Stimulated activated CD4-positive, alpha-beta T cell treated with anti-CD3 and anti-CD28 coated beads, Interleukin-15, amount 100 ng/mL, for 24 hours (primary cell): ENCODE results near the gene CCDC152.
"Not testable (repeated sequence)": the region's sequence is repeated elsewhere in the genome, so short reads cannot be mapped to it uniquely, and the experiment has no call there.

Source experiments
- DNase-seq: peaks from one replicate; pipeline ENCODE4 v3.0.0-alpha.2; 2020

CCDC152 gene

DNA sequence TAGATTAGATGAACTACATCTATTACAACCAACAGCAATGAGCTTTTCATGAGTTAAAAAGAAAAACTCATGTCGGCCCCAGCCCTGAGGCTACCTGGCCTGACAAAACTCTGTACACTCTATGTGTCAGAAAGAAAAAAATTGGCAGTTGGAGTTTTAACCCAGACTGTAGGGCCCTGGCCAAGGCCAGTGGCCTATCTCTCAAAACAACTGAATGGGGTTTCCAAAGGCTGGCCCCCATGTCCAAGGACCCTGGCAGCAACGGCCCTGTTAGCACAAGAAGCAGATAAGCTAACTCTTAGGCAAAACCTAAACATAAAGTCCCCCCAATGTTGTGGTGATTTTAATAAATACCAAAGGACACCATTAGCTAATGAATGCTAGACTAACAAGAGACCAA lies 59.9 kb downstream of the CCDC152 start:
- DNase-seq: not testable (repeated sequence)

DNA sequence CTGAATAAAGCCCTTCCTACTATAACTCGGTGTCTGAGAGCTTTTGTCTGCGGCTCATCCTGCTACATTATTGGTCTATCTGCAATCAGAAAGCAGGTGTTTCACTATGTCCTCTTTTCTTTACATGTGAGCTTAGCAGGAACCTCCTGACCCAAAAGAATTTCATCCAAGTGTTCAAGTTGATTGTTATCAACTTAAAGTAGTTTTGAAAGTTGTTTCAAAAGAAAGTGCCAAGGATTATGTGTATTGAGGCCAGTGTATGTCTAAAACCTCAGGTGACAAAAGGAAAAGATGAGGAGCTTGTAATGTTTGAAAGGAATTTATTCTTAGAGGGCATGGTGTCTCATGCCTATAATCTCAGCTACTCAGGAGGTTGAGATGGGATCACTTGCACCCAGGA lies 63.1 kb downstream of the CCDC152 start:
- DNase-seq: no peak

DNA sequence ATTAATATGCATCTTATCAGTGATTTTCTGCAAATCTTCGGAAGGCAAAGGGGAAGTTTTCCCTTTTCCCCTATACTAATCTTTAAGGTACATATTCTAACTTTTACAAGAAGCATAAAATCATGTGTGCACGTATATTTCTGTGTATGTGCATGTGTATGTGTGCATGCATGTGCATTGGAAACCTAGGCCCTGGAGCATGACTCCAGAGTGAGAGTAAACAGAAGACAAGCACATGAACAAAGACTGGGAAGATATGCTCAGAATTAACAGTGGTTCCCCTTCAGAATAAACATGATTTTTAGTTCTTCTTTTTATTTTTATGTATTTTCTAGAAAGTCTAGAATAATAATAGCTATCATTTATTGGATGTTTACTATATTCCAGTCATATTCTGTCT lies 65.9 kb downstream of the CCDC152 start:
- DNase-seq: no peak

DNA sequence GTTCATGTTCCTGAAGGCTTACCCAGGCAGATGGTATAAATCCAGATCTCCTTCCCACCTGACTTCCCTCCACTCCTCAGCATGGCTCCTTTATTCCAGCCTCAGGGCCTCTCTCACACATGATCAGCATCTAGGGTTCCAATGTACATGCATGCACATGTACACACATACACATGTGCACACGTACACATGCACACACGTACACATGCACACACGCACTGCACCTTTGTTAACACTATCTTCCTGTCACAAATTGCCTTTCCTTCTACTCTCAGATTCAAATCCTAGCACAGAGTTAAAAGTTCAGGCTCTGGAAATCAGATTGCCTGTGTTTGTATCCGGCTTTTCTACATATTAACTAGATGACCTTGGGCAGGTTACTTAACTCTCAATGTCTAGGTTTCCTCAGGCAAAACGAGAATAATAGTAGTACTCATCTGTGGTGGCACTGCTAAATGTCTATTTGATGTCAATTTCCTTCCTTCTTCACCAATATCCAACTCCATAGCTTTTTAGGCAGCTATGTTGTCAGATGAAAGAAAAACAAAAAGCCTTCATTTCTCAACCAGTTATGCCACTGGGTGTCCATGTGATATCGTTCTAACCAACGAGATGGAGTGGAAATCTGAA lies 67.8 kb downstream of the CCDC152 start:
- DNase-seq: no peak

DNA sequence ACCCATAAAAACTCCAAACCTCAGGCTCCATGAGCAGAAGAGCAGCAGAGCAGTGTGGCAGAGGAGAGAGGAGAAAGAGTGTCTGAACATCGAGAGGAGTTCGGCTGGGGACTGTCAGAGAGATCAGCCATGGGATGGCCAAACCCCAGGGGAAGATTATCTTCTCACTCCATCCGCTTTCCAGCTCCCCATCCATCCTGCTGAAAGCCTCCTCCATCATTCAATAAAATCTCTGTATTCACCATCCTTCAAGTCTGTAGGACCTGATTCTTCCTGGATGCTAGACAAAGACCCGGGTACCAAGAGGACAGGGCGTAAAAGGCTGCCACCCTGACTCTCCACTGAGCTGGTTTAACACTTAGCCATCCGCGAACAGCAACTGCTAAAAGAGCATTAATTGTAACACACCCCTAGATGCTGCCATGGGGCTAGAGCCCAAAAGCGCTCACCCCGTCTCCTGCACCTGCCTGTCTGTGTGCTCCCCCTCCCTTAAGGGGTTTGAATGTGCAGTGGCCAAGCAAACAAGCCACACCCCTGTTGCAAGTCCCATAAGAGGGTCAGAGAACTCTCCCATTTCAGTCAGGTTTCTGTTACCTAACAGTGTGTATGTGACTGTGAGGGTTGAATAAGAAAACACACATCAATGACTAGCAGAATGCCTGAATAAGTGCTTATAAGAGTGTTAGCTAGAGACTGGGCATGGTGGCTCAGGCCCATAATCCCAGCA lies 69.0 kb downstream of the CCDC152 start:
- DNase-seq: no peak

DNA sequence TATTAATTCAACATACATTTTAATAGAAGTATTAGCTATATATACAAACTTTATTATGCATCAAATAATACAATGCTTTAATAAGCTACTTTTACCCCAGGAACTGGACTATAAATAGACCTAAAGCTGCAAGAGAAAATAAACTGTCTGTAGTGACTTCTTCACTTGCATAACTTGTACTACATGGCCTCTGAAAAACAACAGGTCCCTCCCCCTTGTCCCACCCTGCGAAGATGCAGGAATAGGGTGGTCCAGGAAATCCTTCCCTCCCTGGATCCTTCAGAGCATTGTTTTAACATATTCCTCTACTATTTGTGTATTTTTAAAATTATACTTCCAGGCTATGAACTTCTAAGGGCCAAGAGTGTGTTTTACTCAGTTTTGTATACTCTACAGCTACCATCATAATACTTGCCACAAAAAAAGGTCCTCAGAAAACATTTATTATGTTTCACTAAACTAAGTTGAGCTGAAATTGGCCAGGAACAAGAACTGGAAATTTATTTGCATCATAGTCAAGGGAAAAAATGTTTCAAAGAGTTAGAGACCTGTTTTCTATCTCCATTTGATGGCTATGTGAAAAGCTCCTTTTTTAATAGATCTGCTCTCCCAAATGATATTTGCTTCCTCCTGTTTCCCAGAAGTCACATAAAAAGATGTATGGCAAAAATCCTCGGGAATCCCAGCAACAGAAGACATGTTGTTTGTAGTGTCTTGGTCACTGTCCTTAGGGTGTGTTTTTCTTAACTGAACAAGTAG lies 70.3 kb downstream of the CCDC152 start:
- DNase-seq: no peak

DNA sequence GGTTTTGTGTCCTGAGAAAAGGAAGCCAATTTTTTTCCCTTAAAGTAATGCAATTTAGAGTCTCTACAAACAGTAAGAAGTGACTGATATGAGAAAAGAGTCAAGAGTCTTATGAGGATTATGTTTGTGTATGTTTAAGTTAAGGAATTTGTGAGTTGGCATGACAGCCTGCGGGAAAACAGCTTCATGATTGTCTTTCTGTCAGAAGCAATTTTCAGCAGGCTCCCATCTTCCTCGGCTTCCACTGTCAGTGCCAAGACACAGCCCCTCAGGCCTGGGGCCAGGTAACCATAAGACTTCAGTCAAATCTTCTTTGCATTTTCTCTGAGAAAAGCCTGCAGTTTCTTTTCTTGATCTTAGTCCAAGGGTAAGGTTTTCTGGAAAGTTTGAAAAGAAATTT lies 72.1 kb downstream of the CCDC152 start:
- DNase-seq: no peak

DNA sequence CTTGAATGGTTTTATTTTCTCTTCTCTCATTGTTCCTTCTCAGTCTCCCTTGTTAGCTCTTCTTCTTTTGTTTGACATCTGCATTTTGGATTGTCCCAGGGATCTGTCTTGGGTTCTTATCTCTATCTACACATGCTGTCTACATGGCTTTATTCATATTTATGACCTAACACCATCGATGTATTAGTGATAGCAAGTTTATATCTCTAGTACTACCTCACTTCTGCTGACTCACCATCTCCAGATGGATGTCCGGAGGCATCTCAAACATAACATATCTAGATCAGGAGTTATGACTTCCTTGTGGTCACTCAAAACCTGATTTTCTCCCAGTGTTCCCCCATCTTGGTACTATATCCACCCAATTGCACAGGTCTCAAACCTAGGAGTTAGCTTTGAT lies 74.3 kb downstream of the CCDC152 start:
- no peak for DNase-seq

DNA sequence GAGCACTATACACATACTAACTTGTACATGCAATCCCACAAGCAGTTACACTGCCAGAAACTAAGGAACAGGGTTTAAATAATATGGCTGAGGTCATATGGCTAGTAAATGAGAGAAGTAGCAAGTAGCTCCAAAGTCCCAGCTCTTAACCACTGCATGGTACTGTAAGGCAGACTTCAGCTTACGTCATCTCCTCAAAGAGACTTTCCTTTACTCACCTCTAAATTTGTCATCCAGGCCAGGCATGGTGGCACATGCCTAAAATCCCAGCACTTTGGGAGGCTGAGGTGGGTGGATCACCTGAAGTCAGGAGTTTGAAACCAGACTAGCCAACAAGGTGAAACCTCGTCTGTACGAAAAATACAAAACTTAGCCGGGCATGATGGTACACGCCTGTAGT lies 75.4 kb downstream of the CCDC152 start:
- DNase-seq: no peak

DNA sequence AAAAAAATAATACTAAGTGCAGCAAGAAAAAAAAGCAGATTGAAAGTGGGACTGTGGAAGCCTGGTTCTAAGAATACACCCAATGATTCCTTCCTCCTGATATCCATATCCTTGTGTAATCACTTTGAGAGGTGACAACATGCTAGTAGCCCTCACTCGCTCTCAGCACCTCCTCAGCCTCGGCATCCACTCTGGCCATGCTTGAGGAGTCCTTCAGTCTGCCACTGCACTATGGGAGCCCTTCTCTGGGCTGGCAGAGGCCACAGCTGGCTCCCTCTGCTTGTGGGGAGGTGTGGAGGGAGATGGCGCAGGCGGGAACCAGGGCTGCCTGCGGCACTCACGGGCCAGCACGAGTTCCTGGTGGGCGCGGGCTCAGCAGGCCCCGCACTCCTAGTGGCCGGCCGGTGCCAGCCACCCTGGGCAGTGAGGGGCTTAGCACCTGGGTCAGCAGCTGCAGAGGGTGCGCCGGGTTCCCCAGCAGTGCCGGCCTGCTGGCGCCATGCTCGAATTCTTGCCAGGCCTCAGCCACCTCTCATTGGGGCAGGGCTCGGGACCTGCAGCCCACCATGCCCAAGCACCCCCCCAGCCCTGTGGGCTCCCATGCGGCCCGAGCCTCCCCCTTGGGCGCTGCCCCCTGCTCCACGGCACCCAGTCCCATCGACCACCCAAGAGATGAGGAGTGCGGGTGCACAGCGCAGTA lies 79.6 kb downstream of the CCDC152 start:
- no peak for DNase-seq

DNA sequence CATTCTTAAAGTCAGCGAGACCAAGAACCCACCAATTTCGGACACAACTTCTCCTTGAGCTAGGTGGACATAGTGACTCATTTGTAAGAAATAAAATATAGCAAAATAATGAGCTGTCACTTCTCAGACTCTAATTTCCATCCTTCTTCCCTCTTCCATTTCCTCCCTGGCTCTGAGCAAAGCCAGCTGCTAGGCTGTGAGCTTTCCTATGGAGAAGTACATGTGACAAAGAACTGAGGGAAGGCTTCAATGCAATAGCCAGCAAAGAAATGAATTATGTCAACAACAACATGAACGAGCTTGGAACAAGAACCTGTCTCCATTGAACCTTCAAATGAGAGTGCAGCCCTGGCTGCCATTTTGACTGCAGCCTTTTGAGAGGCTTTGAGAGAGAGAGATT lies 81.0 kb downstream of the CCDC152 start:
- no peak for DNase-seq

DNA sequence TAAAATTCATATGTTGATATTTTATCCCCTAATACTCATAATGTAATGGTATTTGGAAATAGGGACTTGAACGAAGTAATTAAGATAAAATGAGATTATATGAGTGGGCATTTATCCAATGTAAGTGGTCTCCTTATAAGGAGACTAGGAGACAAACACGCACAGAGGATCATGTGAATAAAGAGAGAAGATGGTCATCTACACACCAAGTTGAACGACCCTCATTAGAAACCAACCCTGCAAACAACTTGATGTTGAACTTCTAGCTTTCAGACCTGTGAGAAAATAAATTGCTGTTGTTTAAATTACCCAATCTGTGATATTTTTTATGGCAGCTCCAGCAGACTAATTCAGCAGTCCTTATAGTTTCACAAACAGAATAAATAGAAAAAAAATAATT lies 82.6 kb downstream of the CCDC152 start:
- DNase-seq: no peak

DNA sequence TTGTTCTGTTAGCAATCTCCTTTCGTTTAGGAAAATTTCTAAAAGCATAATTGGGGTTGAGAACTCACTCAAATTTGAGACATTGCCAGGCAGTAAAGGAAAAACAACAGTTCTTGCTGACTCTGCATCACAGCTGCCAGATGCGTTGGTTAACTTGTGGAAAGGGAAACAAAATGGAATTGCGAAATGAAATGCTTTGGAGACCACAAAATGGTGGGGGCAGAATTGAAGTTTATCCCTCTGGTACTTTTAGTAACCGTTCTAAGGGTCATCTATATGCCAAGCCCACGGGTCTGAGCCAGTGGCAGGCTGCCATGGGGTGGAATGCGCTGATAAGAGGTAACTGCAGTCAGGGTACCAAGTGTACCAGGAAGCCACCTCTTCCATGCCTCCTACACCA lies 83.7 kb downstream of the CCDC152 start:
- DNase-seq: no peak

DNA sequence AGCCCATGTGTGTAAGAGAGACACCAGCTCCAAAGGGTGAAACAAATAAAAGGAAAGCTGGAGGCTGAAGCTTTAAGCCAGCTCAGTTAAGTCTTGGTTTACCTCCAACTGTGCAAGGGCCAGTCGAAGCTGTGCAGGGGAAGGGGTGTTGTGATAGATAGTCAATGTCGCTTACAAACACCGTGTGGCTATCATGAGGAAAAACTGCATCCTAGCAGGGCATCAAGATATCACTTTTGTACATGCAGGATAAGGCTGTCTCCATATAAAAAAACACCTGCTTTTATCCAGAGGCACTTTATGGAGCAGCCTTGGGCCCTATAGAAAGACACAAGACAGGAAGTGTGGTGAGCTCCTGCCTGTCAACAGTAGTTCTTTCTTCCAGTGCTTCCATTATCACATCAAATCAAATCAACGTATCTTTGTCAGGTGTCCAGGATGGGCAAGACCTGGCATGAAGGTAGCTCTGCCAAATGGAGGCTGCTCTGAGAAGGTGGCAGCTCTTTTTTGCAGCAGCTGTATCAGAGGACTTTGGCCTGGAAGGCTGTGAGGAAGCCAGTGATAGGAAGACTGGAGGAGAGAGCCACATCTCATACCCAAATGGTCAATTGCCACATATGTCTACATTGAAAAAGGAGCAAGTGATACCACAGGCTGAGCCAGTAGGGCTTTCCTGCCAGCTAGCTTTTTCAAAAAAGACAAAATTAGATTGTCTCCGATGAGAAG lies 84.4 kb downstream of the CCDC152 start:
- DNase-seq: no peak

DNA sequence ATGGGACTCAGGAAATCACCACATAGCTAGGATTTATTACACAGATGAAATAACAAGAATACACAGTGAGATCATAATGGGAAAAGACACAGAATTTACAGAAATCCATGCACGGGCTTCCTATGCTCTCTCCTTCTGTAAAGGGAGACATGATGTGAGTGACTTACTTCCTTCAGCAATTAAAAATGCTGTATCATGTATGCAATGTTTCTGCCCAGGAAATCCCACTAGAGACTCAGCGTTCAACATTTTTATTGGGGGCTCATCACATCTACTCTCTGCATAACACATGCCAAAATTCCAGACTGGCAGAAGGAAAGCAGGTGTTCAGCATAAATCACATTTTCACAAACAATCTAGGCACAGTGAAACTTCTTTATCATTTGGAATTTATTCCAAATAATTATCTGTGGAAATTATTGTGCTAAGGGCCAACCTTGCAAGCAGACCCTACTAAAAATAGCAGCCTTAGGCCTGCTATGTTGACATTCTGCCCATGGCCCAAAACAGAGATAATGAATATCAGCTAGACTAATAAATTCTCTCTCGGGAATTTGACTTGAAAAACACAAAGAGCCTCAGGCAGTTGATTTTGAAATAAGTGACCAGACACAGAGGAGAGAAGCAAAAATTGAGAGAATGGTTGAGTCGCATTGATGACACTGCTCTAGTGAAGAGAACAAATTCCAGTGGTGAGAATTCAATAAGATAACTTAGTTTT lies 86.5 kb downstream of the CCDC152 start:
- no peak for DNase-seq

DNA sequence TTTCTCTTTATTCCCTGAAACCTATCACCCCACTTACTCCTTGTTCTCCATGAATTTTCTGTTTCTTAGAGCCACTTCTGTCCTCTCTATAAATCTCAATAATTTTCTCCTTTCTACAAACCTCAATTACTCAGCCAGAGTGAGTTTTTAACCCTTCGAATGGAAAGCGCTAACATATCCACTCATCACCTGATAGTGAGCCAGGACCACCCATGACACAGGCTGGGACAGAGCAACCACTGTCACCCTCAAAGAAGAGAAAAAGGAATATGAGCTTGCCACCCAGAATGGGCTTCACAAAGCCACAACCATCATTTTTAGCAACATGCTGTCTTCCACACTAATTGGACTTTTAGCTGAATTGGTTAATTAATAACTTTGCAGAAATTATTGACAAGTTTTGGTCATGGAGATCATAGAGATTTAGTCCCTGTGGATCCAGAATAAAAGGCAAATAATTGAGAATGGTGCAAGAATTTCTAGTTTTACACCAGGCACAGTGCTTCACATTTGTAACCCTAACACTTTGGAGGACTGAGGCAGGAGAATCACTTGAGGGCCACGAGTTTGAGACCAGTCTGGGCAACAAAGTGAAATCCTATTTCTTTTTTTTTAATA lies 87.2 kb downstream of the CCDC152 start:
- DNase-seq: no peak

DNA sequence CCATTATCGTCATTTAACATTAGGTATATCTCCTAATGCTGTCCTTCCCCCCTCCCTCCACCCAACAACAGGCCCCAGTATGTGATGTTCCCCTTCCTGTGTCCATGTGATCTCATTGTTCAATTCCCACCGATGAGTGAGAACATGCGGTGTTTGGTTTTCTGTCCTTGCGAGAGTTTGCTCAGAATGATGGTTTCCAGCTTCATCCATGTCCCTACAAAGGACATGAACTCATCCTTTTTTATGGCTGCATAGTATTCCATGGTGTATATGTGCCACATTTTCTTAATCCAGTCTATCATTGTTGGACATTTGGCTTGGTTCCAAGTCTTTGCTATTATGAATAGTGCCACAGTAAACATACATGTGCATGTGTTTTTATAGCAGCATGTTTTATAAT lies 87.8 kb downstream of the CCDC152 start:
- DNase-seq: not testable (repeated sequence)

DNA sequence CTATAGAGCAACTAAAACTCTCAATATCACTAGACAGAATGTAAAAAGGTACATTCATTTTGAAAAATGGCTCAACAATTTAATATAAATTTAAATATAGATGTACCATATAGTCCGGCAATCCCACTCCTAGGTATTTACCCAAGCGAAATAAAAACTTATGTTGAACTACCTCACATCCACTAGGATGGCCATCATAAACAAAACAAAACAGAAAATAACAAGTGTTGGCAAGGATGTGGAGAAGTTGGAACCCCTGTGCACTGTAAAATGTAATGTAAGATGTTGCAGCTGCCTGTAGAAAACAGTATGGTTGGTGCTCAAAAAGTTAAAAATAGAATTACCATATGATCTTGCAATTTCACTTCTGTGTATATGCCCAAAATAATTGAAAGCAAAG lies 91.9 kb downstream of the CCDC152 start:
- no peak for DNase-seq

DNA sequence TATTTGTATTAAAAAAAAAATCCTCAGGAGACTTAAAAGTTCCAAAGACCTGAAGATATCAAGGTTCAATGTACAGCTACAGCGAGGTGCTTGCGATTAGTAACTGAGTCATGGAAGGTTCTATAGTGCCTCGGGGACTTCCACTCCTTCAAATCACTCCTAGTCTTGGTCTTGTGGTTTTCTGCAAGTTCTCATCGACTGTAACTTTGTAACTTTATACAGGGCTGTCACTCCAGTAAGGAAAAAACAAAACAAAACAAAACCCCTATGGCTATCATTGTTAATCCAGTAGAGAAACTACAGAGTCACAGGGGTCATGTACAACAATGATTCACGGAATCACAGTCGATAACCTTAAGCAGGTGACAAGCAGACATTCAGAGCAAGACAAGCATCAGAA lies 94.9 kb downstream of the CCDC152 start:
- DNase-seq: no peak
